Smooth muscle cell (in vitro differentiated cells): ENCODE measurements around the gene PDE11A. TPM values are rescaled to one million over a fixed set of nuclear protein-coding genes. Genes with fewer than 3 reads are reported as not detected.
"Not testable (repeated sequence)": the region's sequence is repeated elsewhere in the genome, so short reads cannot be mapped to it uniquely, and the experiment has no call there.

Source experiments
- DNase-seq: peaks from one replicate; lab custom pipeline; 2025; ENCODE audit not compliant: unreplicated experiment; lab: John Stamatoyannopoulos, UW
- H2AFZ ChIP-seq: fragments of 200-600 bp; sonication (generic); 2 replicates; pipeline ENCODE4 v1.6.0; 2016; ENCODE audit warnings: antibody characterized with exemption, low read depth, mild to moderate bottlenecking
- H3F3A ChIP-seq: fragments of 200-600 bp; sonication (generic); 2 replicates; pipeline ENCODE4 v1.6.0; 2017; ENCODE audit warnings: antibody characterized with exemption, low read depth
- H3K27ac ChIP-seq: fragments of 200-600 bp; sonication (generic); 2 replicates; pipeline ENCODE4 v1.5.1; 2016; ENCODE audit warnings: low read depth, mild to moderate bottlenecking
- H3K27me3 ChIP-seq: fragments of 200-600 bp; sonication (generic); 2 replicates; pipeline ENCODE4 v1.6.1; 2016; ENCODE audit warnings: low read depth, mild to moderate bottlenecking
- H3K36me3 ChIP-seq: fragments of 200-600 bp; sonication (generic); 2 replicates; pipeline ENCODE4 v1.5.1; 2016; ENCODE audit warnings: low read depth
- H3K4me1 ChIP-seq: fragments of 200-600 bp; sonication (generic); 2 replicates; pipeline ENCODE4 v1.5.1; 2016; ENCODE audit warnings: low read depth
- H3K4me2 ChIP-seq: fragments of 200-600 bp; sonication (generic); 2 replicates; pipeline ENCODE4 v1.6.0; 2016; ENCODE audit warnings: mild to moderate bottlenecking
- H3K4me3 ChIP-seq: fragments of 200-600 bp; sonication (generic); 2 replicates; pipeline ENCODE4 v1.5.1; 2016; ENCODE audit warnings: mild to moderate bottlenecking
- H3K79me2 ChIP-seq: fragments of 200-600 bp; sonication (generic); 2 replicates; pipeline ENCODE4 v1.6.0; 2016; ENCODE audit warnings: low read depth, mild to moderate bottlenecking
- H3K9ac ChIP-seq: fragments of 200-600 bp; sonication (generic); 2 replicates; pipeline ENCODE4 v1.6.0; 2016; ENCODE audit warnings: low read depth
- H3K9me3 ChIP-seq: fragments of 200-600 bp; sonication (generic); replicated peaks from 2 replicates; pipeline ENCODE4 v1.5.1; 2016; ENCODE audit warnings: low read depth
- H4K20me1 ChIP-seq: fragments of 200-600 bp; sonication (generic); 2 replicates; pipeline ENCODE4 v1.6.0; 2016; ENCODE audit warnings: low read depth
- CTCF ChIP-seq: fragments of 200-600 bp; sonication (generic); IDR thresholded peaks from 2 replicates; pipeline ENCODE4 v1.5.1; 2017; ENCODE audit warnings: borderline replicate concordance, mild to moderate bottlenecking, antibody characterized with exemption; ENCODE audit not compliant: insufficient read depth, poor library complexity, severe bottlenecking
- WGBS: methylation state at CpG from one replicate; pipeline ENCODE4 v1.1.7; 2016; ENCODE audit warnings: low lambda C conversion rate; 5-methylcytosine and 5-hydroxymethylcytosine counted together
- polyA plus RNA-seq: library from polyadenylated mRNA; unstranded; fragments of >200 nt; fragmentation: Nextera tagmentation; extraction: Ambion mirVana; gene quantifications from 2 replicates; pipeline ENCODE4 v1.2.1, GENCODE V29; 2016
- total RNA-seq: library from RNA; depleted of rRNA; stranded (reverse); fragments of >200 nt; gene quantifications from 2 replicates; pipeline ENCODE4 v1.2.3, GENCODE V29; 2014

The PDE11A gene
- total and polyA plus RNA-seq, 2 experiments from 2014 or later, result under 0.01 TPM; not detected in 1

GRCh38 chr2:177842243-177842642 lies 230.3 kb downstream of the PDE11A start:
- Histone ChIP-seq H3K9me3 (no peaks in the 10 kb centered on the region), H3K4me3 (no peak overlapping the region), H3K27ac (no peak overlapping the region), H2AFZ (no peak overlapping the region), H3K36me3 (no peaks in the 10 kb centered on the region), H3F3A (no peaks in the 10 kb centered on the region), H3K9ac (no peak overlapping the region), H3K27me3 (no peaks in the 10 kb centered on the region), H3K4me2 (no peak overlapping the region), H3K4me1 (no peaks in the 10 kb centered on the region), H3K79me2 (no peaks in the 10 kb centered on the region), H4K20me1 (no peaks in the 10 kb centered on the region)
- WGBS, result 79% methylated on average over 3 of the region's 3 CpGs
- DNase-seq, result no peak
- no peak for TF ChIP-seq CTCF

GRCh38 chr2:177835418-177836204 lies 237.0 kb downstream of the PDE11A start:
- H3K79me2 ChIP-seq, H3K36me3 ChIP-seq, H3F3A ChIP-seq, H4K20me1 ChIP-seq, H3K9ac ChIP-seq, H2AFZ ChIP-seq, H3K4me2 ChIP-seq, DNase-seq, H3K4me1 ChIP-seq, H3K27me3 ChIP-seq, H3K9me3 ChIP-seq, H3K4me3 ChIP-seq, H3K27ac ChIP-seq: not testable (repeated sequence)
- 95% methylated on average over 27 of the region's 27 CpGs for WGBS

GRCh38 chr2:177832611-177833433 lies 239.8 kb downstream of the PDE11A start:
- no peak for DNase-seq
- 81% methylated on average over 6 of the region's 6 CpGs for WGBS
- no peaks in the 10 kb centered on the region for H3F3A ChIP-seq

More at GRCh38 chr2:177832611-177833433, 239.8 kb downstream of the PDE11A start:
- H3K4me2 ChIP-seq, result no peak overlapping the region
- H3K36me3 ChIP-seq, result no peaks in the 10 kb centered on the region
- H3K4me3 ChIP-seq, result no peak overlapping the region
- no peaks in the 10 kb centered on the region for H3K27me3 ChIP-seq
- no peaks in the 10 kb centered on the region for H3K79me2 ChIP-seq
- H3K9ac ChIP-seq, result no peak overlapping the region
- no peak overlapping the region for H2AFZ ChIP-seq
- TF ChIP-seq CTCF, result no peak
- no peaks in the 10 kb centered on the region for H4K20me1 ChIP-seq
- no peak overlapping the region for H3K27ac ChIP-seq
- H3K4me1 ChIP-seq, result no peaks in the 10 kb centered on the region
- H3K9me3 ChIP-seq, result no peaks in the 10 kb centered on the region
